ENCODE data around the gene PRDX2.

The PRDX2 gene

DNA sequence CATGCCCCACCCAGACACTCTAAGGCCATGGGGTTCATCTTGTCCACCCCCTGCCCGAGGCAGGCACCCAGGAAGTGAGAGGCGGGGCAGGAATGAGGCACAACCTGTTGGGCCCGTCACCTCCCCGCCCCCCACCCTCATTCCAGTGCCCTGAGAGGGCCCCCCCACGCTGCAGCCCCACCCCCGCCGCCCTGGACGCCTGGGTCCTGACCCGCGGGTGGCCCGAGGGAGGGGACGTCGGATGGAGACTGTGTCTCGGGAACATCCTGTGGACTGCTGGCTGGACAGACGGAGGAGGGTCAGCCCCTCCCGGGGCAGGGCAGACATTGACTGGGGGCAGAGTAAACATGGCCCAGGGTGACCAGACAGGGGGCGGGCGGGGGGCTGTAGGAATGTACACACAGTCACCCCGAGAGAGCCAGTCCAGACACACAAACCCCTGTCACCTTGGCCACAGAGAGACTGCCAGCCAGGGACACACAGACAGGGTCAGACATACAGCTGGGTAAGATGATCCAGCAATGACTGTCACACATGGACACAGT, 17.7 kb downstream of the PRDX2 start:
- intact Hi-C loops (cut with DNase I), result no loop called here
- no peak for DNase-seq

DNA sequence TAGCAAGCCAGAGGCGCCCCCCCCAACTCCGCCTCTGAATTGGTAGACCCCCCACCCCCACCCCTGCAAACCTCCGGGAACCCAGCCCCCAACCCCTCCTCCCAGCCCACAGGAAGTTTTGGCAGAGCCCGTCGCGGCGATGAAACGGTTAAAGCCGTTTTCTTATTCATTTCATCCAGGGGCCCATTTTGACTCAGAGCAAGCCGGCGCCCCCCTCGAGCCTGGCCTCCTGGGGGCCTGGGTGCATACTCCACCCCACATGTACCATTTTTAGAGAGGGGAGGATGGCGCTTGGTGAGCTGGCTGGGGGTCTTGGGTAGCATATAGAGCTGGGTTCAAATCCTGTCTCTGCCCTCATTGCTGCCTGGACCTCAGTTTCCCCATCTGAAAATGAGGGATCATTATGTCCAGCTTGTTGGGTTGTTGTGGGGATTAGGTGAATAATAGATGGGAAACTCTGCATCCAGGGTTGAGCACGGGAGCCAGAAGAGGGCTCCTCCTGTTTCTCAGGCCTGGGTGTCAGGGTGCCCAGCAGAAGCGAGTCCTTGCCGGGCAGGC, 18.2 kb downstream of the PRDX2 start:
- intact Hi-C loops (cut with DNase I), result no loop called here
- DNase-seq, result no peak

DNA sequence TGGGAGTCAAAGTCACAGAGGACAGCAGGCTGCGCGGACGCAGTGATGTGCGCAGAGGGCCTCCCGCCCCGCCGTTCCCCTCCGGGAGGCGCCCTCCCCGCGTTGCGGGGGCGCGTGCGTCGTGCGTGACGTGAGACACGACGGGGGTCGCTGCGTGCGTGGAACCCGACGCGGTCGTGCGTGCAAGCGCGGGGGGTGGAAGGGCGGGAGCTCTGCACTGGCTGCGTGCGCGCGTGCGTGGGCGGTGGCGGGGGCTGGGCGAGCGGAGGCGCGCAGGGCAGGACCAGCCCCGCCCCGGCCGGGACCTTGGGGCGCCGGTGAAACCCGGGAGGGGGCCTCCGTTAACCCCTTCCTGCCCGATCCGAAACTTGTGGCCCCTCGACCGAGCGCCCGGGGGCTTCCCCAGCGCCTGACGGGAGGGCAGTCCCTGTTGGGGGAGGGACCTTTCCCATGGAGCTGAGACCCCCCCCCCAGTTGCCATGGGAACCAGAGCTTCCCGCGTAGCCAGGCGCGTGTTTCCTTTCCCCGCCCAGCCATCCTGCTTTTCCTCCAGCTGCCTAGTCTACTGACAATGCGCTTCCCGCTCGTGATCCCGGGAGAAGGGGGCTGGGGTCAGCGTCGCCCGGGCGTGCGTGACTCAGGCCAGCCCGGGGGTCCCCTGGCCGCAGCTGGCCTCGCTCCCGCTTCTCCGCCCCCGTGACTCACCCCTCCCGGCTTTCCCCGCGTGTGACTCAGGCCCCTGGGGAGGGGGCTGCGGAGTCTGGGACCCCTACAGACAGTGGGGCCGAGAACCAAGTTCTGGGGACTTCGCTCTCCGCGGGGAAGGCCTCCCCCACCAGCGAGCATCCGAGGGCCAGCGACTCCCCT, 18.9 kb downstream of the PRDX2 start:
- intact Hi-C loops (cut with DNase I), result no loop called here
- peak; percentile 77 to 99 (median 92) for DNase-seq

DNA sequence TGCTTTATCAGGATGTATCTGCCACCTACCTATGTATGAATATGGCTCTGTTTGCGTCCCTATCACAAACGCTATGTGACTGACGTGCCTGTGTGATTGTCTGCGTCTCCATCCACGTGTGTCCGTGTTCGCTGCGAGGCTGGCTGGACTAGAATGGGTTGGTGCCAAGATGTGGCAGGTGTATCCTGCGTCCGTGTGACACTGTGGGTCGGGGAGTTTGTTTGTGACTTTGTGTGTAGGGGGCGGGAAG, 19.5 kb downstream of the PRDX2 start:
- DNase-seq, result no peak
- intact Hi-C loops (cut with DNase I), result no loop called here

DNA sequence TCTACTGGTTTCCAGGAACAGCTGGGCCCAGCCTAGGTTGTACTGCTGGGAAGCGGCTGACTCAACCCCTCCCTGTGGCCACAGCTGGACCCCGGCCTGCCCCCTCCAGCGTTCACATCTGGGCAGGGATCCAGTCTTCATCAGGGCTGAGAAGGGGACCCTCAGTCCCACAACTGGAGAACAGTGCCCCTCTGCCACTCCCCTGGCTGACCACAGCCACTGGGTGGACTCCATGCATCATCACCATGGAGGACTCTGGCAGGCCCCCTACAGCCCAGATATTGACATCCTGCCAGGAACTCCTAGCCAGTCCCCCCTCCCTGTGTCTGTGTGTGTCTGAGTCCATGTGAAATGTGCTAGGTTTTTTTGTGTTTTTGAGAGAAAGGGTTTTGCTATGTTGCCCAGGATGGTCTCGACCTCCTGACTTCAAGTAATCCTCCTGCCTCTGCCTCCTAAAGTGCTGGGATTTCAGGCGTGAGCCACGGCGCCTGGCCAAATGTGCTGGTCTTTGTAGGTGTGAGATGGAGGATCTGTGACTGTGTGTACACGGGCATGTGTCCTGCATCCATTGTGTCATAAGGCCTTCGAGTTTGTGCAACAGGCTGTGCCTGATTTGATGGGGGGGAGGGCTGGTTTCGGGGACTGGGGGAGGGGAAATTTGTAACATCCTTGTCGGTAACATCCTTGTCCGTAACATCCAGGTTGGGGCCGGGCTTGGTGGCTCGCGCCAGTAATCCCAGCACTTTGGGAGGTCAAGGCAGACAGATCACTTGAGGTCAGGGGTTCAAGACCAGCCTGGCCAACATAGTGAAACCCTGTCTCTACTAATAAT, 22.2 kb downstream of the PRDX2 start:
- peak in 1 of 10 donors; percentile 88 for DNase-seq
- intact Hi-C loops (cut with DNase I), result loop anchor here (5.0 kb wide), 1 partner anchor 68 kb away; no protein-coding TSS in a partner anchor

DNA sequence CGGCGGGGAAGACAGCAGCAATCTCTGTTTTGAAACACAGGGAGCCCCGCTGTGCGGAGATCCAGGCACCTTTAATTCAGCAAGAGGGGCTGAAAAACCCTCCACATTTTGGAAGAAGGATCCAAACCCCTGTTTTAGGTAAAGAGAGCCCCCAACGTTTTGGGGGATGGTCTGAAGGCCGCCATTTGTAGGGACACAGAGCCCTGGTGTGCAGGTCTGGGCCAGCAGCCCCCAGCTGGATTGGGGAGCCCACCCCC, 22.8 kb downstream of the PRDX2 start:
- DNase-seq, result no peak

DNA sequence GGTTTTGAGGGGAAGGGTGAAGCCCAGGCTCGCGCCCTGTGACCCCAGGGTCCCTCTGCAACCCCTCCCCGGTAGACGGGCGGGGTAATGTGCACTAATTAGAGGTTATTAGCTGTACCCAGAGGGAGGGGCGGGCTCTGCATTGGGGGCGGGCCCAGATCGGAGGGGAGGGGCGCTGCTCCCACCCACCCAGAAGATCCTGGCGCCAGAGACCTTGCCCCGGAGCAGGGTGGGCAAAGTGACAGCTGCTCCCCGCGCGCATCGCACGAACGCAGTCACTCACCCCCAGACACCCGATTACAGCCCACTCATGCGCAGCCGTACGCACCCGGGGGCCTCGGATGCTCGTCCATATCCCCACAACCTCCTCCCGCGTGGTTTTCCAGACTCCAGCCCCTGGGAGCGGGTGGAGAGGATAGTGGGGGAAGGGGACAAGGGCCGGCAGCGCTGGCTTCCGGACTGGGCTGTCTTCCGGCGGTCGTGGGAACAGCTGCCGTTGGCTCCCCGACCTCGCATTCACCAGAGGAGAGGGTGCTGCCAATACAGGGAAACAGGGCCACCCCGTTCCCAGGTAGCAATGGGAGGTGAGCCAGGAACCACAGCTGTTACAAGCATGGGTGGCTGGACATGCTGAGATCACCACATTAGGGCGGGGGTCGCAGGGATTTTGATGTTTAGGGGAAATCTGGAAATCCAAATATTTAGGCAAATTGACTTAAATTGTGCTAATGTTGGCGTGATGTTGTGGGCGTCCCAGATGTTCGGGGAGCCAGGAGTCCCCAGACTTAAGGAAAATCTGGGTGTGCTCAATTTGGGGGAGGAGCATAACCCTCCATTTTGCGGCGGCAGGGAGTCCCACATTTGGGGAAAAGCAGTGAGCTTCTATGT, 23.3 kb downstream of the PRDX2 start:
- intact Hi-C loops (cut with DNase I), result loop anchor here (5.0 kb wide), 1 partner anchor 69 kb away; no protein-coding TSS in a partner anchor
- DNase-seq, result peak in 7 of 10 donors; percentile 42 to 94 (median 62)

More for the DNA sequence above, 22.8 kb downstream of the PRDX2 start:
- intact Hi-C loops (cut with DNase I), result loop anchor here (5.0 kb wide), 1 partner anchor 68 kb away; no protein-coding TSS in a partner anchor

DNA sequence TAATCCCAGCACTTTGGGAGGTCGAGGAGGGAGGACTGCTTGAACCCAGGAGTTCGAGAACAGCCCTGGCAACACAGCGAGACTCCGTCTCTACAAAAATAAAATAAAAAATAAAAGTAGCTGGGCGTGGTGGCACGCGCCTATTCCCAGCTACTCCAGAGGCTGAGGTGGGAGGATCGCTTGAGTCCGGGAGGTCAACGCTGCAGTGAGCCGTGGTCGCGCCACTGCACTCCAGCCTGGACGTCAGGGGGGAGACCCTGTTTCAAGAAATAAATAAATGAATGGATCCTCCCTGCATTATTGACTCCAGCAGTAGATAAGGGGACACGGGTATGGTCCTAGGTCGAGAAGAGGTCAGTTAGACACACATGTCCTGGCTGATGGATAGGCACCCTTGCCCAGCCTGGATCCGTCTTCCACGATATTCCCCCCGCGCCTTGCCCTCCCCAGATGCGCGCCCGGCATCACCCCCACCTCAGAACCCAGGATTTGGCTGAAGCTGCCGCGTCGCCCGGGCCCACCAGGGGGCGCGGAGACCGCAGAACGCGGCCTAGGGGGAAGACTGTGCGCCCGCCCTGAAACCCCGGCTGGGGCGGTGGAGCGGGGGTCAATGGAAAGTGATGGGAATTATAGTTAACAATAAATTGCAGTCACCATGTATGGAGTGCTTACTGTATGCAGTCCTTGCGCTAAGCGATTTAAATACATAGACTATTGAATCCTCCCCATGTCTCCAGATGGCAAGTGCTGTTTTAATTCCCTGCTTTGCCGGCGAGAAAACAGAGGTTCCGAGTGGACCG, 24.2 kb downstream of the PRDX2 start:
- intact Hi-C loops (cut with DNase I), result loop anchor here (1.0 to 5.0 kb wide), 2 partner anchors 19 to 70 kb away; no protein-coding TSS in a partner anchor

DNA sequence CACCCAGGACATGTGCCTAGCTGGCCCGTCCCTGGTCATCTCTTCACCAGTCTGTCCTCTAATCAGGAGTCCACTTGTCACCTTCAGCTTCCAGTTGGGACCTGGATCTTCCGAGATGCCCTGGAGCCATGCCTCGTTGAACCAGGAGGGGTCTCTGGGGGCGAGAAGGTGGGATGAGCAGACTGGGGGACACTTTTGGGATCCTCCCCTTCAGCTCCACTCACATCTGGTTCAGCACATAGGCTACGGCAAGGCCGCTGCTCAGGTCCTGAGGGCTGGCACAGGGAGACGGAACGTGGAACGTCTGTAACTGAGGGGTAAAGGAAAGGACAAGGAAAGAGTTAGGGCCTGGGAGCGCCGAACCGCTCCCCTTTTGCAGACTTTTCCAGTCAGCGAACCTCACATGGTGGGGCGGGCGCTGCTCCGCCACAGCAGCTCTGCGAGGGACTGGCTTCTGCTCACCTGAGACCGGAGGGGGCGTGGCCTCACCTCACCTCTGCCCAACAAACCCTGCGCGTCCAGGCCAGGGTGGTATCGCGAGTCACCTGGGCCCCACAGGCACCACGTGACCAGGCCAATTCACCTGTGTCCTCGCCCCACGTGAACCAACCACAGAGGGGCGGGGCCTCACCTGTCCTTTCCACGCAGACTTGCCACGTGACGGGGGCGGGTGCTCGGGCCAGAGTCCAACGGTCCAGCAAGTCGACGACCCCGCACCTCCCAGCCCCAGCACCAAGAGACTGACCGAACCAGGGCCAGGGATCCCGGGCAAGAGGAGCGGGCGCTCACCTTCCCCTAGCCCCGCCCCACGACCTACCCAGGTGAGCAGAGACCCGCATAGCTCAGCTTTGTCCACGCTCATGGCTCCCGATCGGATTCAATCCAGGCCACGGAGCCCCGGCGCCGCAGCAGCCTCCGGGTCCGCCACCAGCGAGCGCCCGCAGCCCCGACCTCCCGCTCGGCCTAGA, 26.7 kb downstream of the PRDX2 start, which contains the start of gene HOOK2:
Gene HOOK2, minus strand, starts transcription at position 965 of the 968 bp plus-strand sequence. Its CDS starts 103 bp downstream, at position 862.
- peak in 1 of 10 donors; percentile 91 for DNase-seq
- intact Hi-C loops (cut with DNase I), result loop anchor here (5.0 kb wide), 1 partner anchor 72 kb away; no protein-coding TSS in a partner anchor

More for the DNA sequence above, 24.2 kb downstream of the PRDX2 start:
- DNase-seq, result peak; percentile 67 to 97 (median 82)

DNA sequence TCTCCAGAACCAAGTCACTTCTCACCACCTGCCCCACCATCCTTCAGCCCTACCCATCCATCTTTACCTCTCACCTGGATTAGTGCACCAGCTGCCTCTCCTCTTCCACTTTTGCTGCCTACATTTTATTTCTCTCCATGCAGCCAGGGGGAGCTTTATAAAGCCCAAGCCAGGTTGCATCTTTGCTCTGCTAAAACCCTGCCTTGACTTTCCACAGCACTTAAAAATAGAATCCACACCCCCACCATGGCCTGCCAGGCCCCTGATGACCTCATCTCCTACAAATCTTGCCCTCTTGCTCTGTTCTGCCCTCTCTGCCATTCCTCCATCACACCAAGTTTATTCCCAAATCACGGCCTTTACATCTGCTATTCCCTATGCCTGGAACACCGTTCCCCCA, 28.0 kb downstream of the PRDX2 start:
- intact Hi-C loops (cut with DNase I), result no loop called here
- DNase-seq, result no peak

DNA sequence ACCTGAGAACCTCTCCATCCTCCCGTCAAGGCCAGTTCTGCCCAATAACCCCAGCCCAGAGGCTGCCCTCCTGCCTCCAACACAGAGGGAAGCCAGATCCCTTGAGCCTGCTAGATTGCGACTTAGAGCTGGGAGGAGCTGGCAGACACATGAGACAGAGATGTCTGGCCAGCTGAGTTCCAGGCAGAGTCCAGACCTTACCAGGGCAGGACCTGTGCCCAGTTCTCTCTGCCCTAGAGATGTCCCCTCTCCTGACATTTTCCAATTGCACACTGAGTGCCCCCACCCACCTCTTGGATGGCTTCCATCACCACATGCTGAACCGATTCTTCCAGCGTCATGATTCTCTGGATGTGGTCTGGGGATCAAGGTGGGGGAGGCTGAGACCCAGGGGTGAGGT, 29.3 kb downstream of the PRDX2 start:
- DNase-seq, result no peak

DNA sequence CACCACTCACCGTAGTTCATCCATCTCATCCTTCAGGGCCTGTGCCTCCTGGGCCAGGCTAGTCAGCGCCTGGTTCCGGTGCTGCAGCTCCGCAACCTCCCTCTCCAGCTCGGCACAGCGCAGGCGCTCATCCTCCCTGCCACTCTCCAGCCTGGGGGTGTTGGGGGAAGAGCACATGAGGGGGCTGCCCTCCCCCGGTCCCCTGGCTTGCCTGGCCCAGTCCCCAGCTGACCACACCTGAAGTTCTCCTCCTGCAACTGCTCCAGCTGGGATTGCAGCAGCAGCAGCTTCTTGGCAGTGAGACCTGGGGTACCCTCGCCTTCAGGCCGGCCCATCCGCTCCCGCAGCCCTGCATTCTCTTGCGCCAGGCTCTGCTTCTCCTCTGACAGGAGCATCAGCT, 30.7 kb downstream of the PRDX2 start:
- DNase-seq, result peak in 1 of 10 donors; percentile 66
- intact Hi-C loops (cut with DNase I), result no loop called here

More for the DNA sequence above, 29.3 kb downstream of the PRDX2 start:
- intact Hi-C loops (cut with DNase I), result no loop called here

DNA sequence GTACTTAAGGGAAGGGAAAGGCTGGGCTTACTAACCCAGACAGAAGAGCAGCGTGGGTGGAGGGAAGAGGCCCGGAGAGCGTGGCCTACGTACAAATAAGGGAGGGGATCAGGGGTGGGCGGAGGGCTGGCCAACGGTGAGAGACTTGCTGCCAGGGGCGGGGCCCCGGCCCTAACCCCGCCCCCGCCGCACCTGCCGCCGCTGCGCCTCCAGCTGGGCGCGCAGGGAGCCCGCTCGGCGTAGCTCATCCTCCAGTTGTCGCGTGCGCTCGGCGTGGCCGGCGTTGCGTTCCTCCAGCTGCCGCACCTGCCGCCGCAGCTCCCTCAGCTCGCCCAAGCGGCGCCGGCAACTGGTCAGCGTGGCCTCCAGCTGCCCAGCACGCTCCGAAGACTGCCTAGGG, 31.9 kb downstream of the PRDX2 start:
- intact Hi-C loops (cut with DNase I), result no loop called here
- DNase-seq, result no peak

DNA sequence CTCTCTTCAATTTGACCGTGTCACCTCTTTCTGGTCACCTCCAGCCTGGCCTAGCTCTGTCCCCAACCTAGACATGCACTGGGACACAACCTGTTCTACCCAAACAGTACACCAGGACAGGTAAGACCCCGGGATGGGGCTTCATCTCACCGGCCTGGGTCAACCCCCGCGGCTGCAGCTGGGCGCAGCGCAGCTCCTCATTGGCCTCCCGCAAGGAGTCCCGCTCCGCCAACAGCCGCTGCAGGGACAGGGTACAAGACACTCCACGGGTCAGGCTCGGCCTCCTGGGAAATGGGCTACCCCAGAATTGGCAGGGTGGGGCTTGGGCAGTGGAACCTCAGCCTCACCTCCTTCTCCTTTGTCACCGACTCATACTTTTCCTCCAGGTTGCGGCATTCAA, 33.9 kb downstream of the PRDX2 start:
- intact Hi-C loops (cut with DNase I), result no loop called here

DNA sequence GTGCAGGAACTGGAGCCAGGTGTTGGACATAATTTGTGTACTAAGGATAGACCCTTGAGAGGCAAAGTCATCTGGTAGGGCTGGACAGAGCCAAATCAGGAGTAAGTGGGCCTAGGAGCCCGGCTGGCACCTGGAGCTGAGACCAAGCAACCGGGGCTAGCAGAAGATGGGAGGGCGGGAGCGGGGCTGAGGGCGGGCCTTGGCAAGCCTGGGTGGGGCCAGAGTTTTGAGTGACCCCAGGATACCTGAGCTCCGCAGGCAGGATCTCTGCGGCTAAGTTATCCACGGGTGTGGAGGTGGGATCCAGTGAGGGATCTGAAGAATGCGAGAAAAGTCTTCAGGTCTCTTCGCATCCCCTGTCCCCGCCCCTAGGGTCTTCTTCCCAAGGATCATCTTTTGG, 34.5 kb downstream of the PRDX2 start:
- intact Hi-C loops (cut with DNase I), result no loop called here
- peak in 1 of 10 donors; percentile 39 for DNase-seq

More for the DNA sequence above, 33.9 kb downstream of the PRDX2 start:
- peak in 1 of 10 donors; percentile 72 for DNase-seq

DNA sequence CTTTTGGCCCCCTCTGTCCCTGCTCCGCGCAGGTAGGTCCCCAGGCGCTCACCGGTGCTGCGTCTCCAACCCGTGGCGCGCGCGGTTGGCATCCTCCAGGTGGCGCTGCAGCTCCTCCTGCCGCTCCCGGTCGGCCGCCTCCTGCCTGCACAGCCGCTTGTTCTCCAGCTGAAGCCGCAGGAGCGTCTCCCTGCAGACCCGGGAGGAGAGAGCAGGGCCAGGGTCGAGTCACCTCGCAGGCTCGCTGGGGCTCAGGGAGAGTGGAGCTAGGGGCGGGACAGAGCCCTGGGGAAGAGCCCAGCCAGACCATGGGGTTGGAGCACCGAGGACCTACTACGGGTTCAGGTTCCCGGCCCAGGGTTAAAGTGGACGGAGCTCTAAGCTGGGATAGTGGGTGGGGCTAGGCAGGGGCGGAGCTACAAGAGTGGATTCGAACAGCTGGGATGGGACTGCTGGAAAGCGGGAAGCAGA, 35.5 kb downstream of the PRDX2 start:
- intact Hi-C loops (cut with DNase I), result no loop called here

DNA sequence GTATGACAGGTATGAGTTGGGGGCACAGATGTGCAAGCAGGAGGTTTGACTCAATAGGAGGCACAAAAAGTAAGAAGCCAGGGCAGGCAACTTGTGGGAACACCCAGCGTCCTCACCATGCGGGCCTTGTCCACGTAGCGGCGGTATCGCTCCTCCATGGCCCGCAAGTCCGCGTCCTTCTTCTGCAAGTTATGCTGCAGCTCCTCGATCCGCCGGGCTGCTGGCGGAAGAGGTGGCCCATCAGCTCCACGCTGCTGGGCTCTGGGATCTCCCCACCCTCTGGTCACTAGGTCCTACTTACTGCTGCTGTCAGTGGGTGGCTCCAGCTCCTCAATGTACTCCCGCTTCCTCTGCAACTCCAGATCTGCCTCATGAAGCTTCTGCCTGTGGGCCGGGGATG, 36.9 kb downstream of the PRDX2 start:
- intact Hi-C loops (cut with DNase I), result loop anchor here (5.0 kb wide), 1 partner anchor 38 kb away; the partner anchor contains the start of genes PRDX2 and THSD8
- DNase-seq, result peak in 1 of 10 donors; percentile 56

More for the DNA sequence above, 35.5 kb downstream of the PRDX2 start:
- DNase-seq, result peak in 9 of 10 donors; percentile 41 to 97 (median 77)

Measured in posterior cingulate gyrus (tissue), 11 donors.